H1 (cell line): Measurements from ENCODE around the gene ERFE. TPM values are rescaled to one million over a fixed set of nuclear protein-coding genes. Genes with fewer than 3 reads are reported as not detected.

ENCODE experiments used
- CTCF ChIA-PET: fragments of 300-600 bp; sonication (Branson Sonifier 250); formaldehyde crosslinking; loops from one replicate; lab custom pipeline; 2021; ENCODE audit not compliant: partially characterized antibody; lab: Charles Lee
- POLR2A ChIA-PET: fragments of 300-600 bp; sonication (Branson Sonifier 250); formaldehyde crosslinking; loops from one replicate; lab custom pipeline; 2021; ENCODE audit warnings: inconsistent platforms; ENCODE audit not compliant: partially characterized antibody; lab: Charles Lee
- DNase-seq, 2 experiments: peaks; one replicate each; pipeline versions ENCODE4 v3.0.0 to v3.0.0-alpha.2; 2010 to 2022; ENCODE audit warnings: low spot score in 2 of 2, low read depth in 1 of 2, mixed read lengths in 1 of 2
- FAIRE-seq: peaks from 2 replicates; lab custom pipeline; 2011; peaks lifted over from hg19 to GRCh38; lab: Jason Lieb, UNC
- H2AFZ ChIP-seq: 2 replicates; pipeline ENCODE4 v1.8.1; 2012; ENCODE audit warnings: low read length, inconsistent platforms
- H2AK5ac ChIP-seq: 2 replicates; pipeline ENCODE4 v1.6.1; 2013; ENCODE audit warnings: low read depth, low read length
- H2BK120ac ChIP-seq: replicated peaks from 2 replicates; pipeline ENCODE3; 2013; ENCODE audit warnings: low read depth, low read length, inconsistent platforms
- H2BK12ac ChIP-seq: 2 replicates; pipeline ENCODE4 v1.6.1; 2013; ENCODE audit warnings: low read depth, low read length
- H2BK15ac ChIP-seq: 2 replicates; pipeline ENCODE4 v1.6.1; 2013; ENCODE audit warnings: low read length
- H2BK20ac ChIP-seq: 2 replicates; pipeline ENCODE4 v1.6.1; 2013; ENCODE audit warnings: low read length
- H2BK5ac ChIP-seq: 2 replicates; pipeline ENCODE4 v1.6.1; 2013; ENCODE audit warnings: low read depth, low read length
- H3K14ac ChIP-seq: 2 replicates; pipeline ENCODE4 v1.6.1; 2013; ENCODE audit warnings: inconsistent platforms; ENCODE audit not compliant: insufficient read length
- H3K18ac ChIP-seq: 2 replicates; pipeline ENCODE4 v1.6.1; 2013; ENCODE audit warnings: low read length; ENCODE audit errors: extremely low read depth
- H3K23ac ChIP-seq: 2 replicates; pipeline ENCODE4 v1.6.1; 2013; ENCODE audit warnings: inconsistent platforms; ENCODE audit not compliant: insufficient read length
- H3K23me2 ChIP-seq: 2 replicates; pipeline ENCODE4 v1.6.1; 2013; ENCODE audit warnings: low read depth, low read length
- H3K27ac ChIP-seq: 2 replicates; pipeline ENCODE4 v1.6.1; 2011; ENCODE audit warnings: low read depth, low read length, inconsistent platforms
- H3K27me3 ChIP-seq, 4 experiments: replicated peaks in 1 of 4; 1 replicate in 1 of 4; 2 replicates in 3 of 4; pipeline versions ENCODE4 v1.6.1 to v1.8.1; 2011 to 2013; ENCODE audit warnings: low read length in 3 of 4, mild to moderate bottlenecking in 3 of 4, inconsistent platforms in 2 of 4, mixed read lengths in 2 of 4, moderate library complexity in 1 of 4; ENCODE audit not compliant: control insufficient read depth in 3 of 4, insufficient read depth in 3 of 4; ENCODE audit errors: extremely low read depth in 1 of 4
- H3K36me3 ChIP-seq, 4 experiments: 2 replicates each; pipeline versions ENCODE4 v1.6.1 to v1.8.1; 2011 to 2013; ENCODE audit warnings: mild to moderate bottlenecking in 4 of 4, low read length in 3 of 4, moderate library complexity in 2 of 4, control low read depth in 1 of 4, inconsistent platforms in 1 of 4; ENCODE audit not compliant: insufficient read depth in 4 of 4, control insufficient read depth in 2 of 4
- H3K4ac ChIP-seq: replicated peaks from 2 replicates; pipeline ENCODE3; 2013; ENCODE audit warnings: low read length, low read depth, mixed read lengths, inconsistent platforms; ENCODE audit not compliant: insufficient read length
- H3K4me1 ChIP-seq, 4 experiments: replicated peaks in 1 of 4; 1 replicate in 1 of 4; 2 replicates in 3 of 4; pipeline versions ENCODE4 v1.6.1 to v1.8.1; 2011 to 2013; ENCODE audit warnings: low read length in 3 of 4, inconsistent platforms in 2 of 4, mixed read lengths in 1 of 4; ENCODE audit not compliant: insufficient read depth in 4 of 4, control insufficient read depth in 3 of 4
- H3K4me2 ChIP-seq, 2 experiments: 2 replicates each; pipeline versions ENCODE4 v1.6.1 to v1.8.1; 2011 to 2013; ENCODE audit warnings: low read depth in 2 of 2, low read length in 2 of 2, control low read depth in 1 of 2, inconsistent platforms in 1 of 2, mild to moderate bottlenecking in 1 of 2; ENCODE audit not compliant: insufficient read depth in 1 of 2
- H3K4me3 ChIP-seq, 4 experiments: fragments of 200-600, 300-600 bp in 1 of 4; sonication (generic), shearing (Covaris generic), sonication (Bioruptor Twin) in 1 of 4; 2 replicates each; pipeline versions ENCODE4 v1.5.1 to v1.8.1; 2011 to 2016; ENCODE audit warnings: low read length in 4 of 4, low read depth in 3 of 4, control low read depth in 2 of 4, inconsistent platforms in 2 of 4, mild to moderate bottlenecking in 2 of 4, mixed read lengths in 1 of 4, moderate library complexity in 1 of 4; ENCODE audit not compliant: insufficient read depth in 2 of 4; ENCODE audit errors: extremely low read depth in 1 of 4
- H3K56ac ChIP-seq: replicated peaks from 2 replicates; pipeline ENCODE3; 2013; ENCODE audit warnings: low read depth, mild to moderate bottlenecking, mixed read lengths, low read length, inconsistent platforms; ENCODE audit not compliant: insufficient read length
- H3K79me1 ChIP-seq: 2 replicates; pipeline ENCODE4 v1.6.1; 2013; ENCODE audit warnings: low read depth, low read length, control low read depth
- H3K79me2 ChIP-seq, 2 experiments: 2 replicates each; pipeline versions ENCODE4 v1.6.1 to v1.8.1; 2012 to 2013; ENCODE audit warnings: low read length in 2 of 2, mild to moderate bottlenecking in 2 of 2, inconsistent platforms in 1 of 2; ENCODE audit not compliant: insufficient read depth in 2 of 2, control insufficient read depth in 1 of 2
- H3K9ac ChIP-seq, 4 experiments: replicated peaks in 1 of 4; 1 replicate in 1 of 4; 2 replicates in 3 of 4; pipeline versions ENCODE4 v1.6.1 to v1.8.1; 2011 to 2013; ENCODE audit warnings: low read depth in 3 of 4, low read length in 3 of 4, control low read depth in 2 of 4, mild to moderate bottlenecking in 2 of 4, moderate library complexity in 2 of 4, inconsistent platforms in 1 of 4; ENCODE audit errors: extremely low read depth in 1 of 4
- H3K9me3 ChIP-seq, 2 experiments: 2 replicates each; pipeline versions ENCODE4 v1.6.1 to v1.8.1; 2012 to 2013; ENCODE audit warnings: mild to moderate bottlenecking in 2 of 2, moderate library complexity in 2 of 2, control low read depth in 1 of 2, inconsistent platforms in 1 of 2, low read depth in 1 of 2, low read length in 1 of 2, mixed read lengths in 1 of 2; ENCODE audit not compliant: insufficient read depth in 2 of 2
- H4K20me1 ChIP-seq, 2 experiments: replicated peaks in 1 of 2; 2 replicates each; pipeline versions ENCODE3 to v1.8.1; 2011 to 2013; ENCODE audit warnings: inconsistent platforms in 2 of 2, low read length in 2 of 2, mild to moderate bottlenecking in 1 of 2; ENCODE audit not compliant: insufficient read depth in 2 of 2, control insufficient read depth in 1 of 2
- H4K5ac ChIP-seq: 2 replicates; pipeline ENCODE4 v1.6.1; 2013; ENCODE audit warnings: low read length, low read depth, mixed read lengths, inconsistent platforms; ENCODE audit not compliant: insufficient read length
- H4K8ac ChIP-seq: 2 replicates; pipeline ENCODE4 v1.8.0; 2013; ENCODE audit warnings: mild to moderate bottlenecking, moderate library complexity, low read length, inconsistent platforms; ENCODE audit not compliant: insufficient read depth; ENCODE audit errors: extremely low read depth
- H4K91ac ChIP-seq: replicated peaks from 2 replicates; pipeline ENCODE3; 2013; ENCODE audit warnings: low read length, mixed read lengths, inconsistent platforms; ENCODE audit not compliant: insufficient read length
- CREB1 ChIP-seq: IDR thresholded peaks from 2 replicates; pipeline ENCODE4 v1.6.1; 2012; ENCODE audit warnings: inconsistent platforms
- EP300 ChIP-seq, 2 experiments: IDR thresholded peaks; 1 replicate in 1 of 2; 2 replicates in 1 of 2; pipeline ENCODE4 v1.6.1; 2011 to 2012; ENCODE audit warnings: low read depth in 2 of 2, low read length in 2 of 2, mild to moderate bottlenecking in 2 of 2, borderline replicate concordance in 1 of 2, inconsistent platforms in 1 of 2, moderate library complexity in 1 of 2
- HDAC6 ChIP-seq: IDR thresholded peaks from one replicate; pipeline ENCODE4 v1.7.1; 2012; ENCODE audit warnings: low read depth, mild to moderate bottlenecking, inconsistent platforms, low read length, moderate library complexity
- RBBP5 ChIP-seq: IDR thresholded peaks from 2 replicates; pipeline ENCODE4 v1.7.1; 2012; ENCODE audit warnings: low read depth, mild to moderate bottlenecking, inconsistent platforms, low read length, moderate library complexity, borderline replicate concordance
- RXRA ChIP-seq: IDR thresholded peaks from 2 replicates; pipeline ENCODE4 v1.6.1; 2011; ENCODE audit warnings: low read depth, mild to moderate bottlenecking, low read length, moderate library complexity; ENCODE audit not compliant: insufficient read depth
- SIN3A ChIP-seq, 2 experiments: IDR thresholded peaks in 1 of 2; conservative IDR thresholded peaks in 1 of 2; 2 replicates each; pipeline ENCODE4 v1.6.1; 2011 to 2012; ENCODE audit warnings: low read length in 2 of 2, improper control_type of control experiment in 1 of 2, low read depth in 1 of 2, mild to moderate bottlenecking in 1 of 2
- YY1 ChIP-seq: IDR thresholded peaks from 2 replicates; pipeline ENCODE4 v1.6.1; 2011; ENCODE audit warnings: low read depth, mild to moderate bottlenecking, low read length
- WGBS, 2 experiments: shearing (Covaris generic) in 1 of 2; methylation state at CpG; one replicate each; pipeline versions ENCODE4 v1.1.6 to v1.1.7; 2013 to 2015; ENCODE audit warnings: low lambda C conversion rate in 2 of 2, mixed read lengths in 2 of 2, inconsistent platforms in 1 of 2, low coverage in 1 of 2, missing lambda C conversion rate in 1 of 2; ENCODE audit not compliant: insufficient replicate concordance in 2 of 2, insufficient coverage in 1 of 2, insufficient read length in 1 of 2; ENCODE audit errors: extremely low coverage in 1 of 2, missing lambda C conversion rate in 1 of 2; 5-methylcytosine and 5-hydroxymethylcytosine counted together
- polyA plus RNA-seq, 7 experiments: library from polyadenylated mRNA; depleted of rRNA in 3 of 7; stranded (reverse) in 5 of 7; unstranded in 2 of 7; fragments of >200 nt in 5 of 7; fragments of 200-250 nt in 2 of 7; gene quantifications; 1 replicate in 5 of 7; 2 replicates in 1 of 7; 4 replicates in 1 of 7; pipeline versions ENCODE4 v1.2.1 to v1.2.3, GENCODE V29; 2011 to 2013; ENCODE audit warnings: missing spikeins in 2 of 7, mixed read lengths in 2 of 7
- total RNA-seq: library from RNA; stranded (reverse); fragmentation: NEBNext Ultra II Directional; extraction: Animal tissue kit (Norgen Biotek cat#: 25700); gene quantifications from 2 replicates; pipeline ENCODE4 v1.2.1, GENCODE V29; 2021

Gene ERFE
- total and polyA plus RNA-seq, 2 of the 8 experiments (the other 6 are each of a cell fraction or from before 2014, with no cell fraction given): 2.5 to 3.6 TPM

- peak overlapping the region; percentile 60 for H2BK5ac ChIP-seq
- no peaks in the 10 kb centered on the region for H3K9me3 ChIP-seq
- peaks cover 19 to 32% (median 29%) of the 10 kb centered on the region in 4 experiments for H3K27me3 ChIP-seq
- no peak overlapping the region for H3K23ac ChIP-seq
- H3K79me1 ChIP-seq: no peaks in the 10 kb centered on the region; the same call in 1 of the 2 replicates
- no peak overlapping the region for H3K18ac ChIP-seq
- no peak overlapping the region for H3K4me2 ChIP-seq
- H3K36me3 ChIP-seq: peaks cover 2 to 11% (median 5%) of the 10 kb centered on the region in 4 experiments; a peak in 4 of 8 replicates
- H3K4me3 ChIP-seq: no peak overlapping the region
- no peak overlapping the region for H2BK12ac ChIP-seq
- ChIA-PET CTCF (no interaction called here), POLR2A (interaction anchor here (0.9 to 1.3 kb wide), 3 partner anchors 19 to 73 kb away, joined by 3 to 5 read pairs (median 3); partner anchors contain the start of genes HES6 and ILKAP)
- no peak overlapping the region for H4K5ac ChIP-seq
- H4K8ac ChIP-seq: no peak overlapping the region
- TF ChIP-seq HDAC6: no peak
- no peak for TF ChIP-seq RXRA
- TF ChIP-seq YY1: no peak
- TF ChIP-seq EP300 (IDR thresholded peaks at IDR 0.05; ENCODE audit: borderline replicate concordance in 1 of 2, low read depth in 2 of 2, low read length in 2 of 2): no peak
- TF ChIP-seq CREB1: no peak
- no peak for TF ChIP-seq RBBP5
- TF ChIP-seq SIN3A (conservative IDR thresholded peaks at IDR 0.05 in 1 of 2, IDR thresholded peaks at IDR 0.05 in 1 of 2; ENCODE audit: low read depth in 1 of 2, low read length in 2 of 2): no peak
- no peak for FAIRE-seq
- WGBS, 2 experiments: 96% methylated on average over 24 of the region's 24 CpGs; no CpG with 5 or more reads in 1 of the 2 experiments
- no peak overlapping the region for H2BK120ac ChIP-seq
- H3K9ac ChIP-seq: no peak overlapping the region
- no peak overlapping the region for H2BK20ac ChIP-seq
- H4K91ac ChIP-seq: no peak overlapping the region
- no peak overlapping the region for H3K14ac ChIP-seq
- no peak overlapping the region for H3K4ac ChIP-seq
- no peak overlapping the region for H3K56ac ChIP-seq
- H4K20me1 ChIP-seq: peaks cover 6 to 8% of the 10 kb centered on the region in 2 experiments
- H2AFZ ChIP-seq: no peak overlapping the region
- no peaks in the 10 kb centered on the region for H3K79me2 ChIP-seq
- no peak for DNase-seq
- no peak overlapping the region for H2AK5ac ChIP-seq
- H3K23me2 ChIP-seq: peaks cover 4% of the 10 kb centered on the region; the same call in 1 of the 2 replicates
- no peak overlapping the region for H2BK15ac ChIP-seq
- no peaks in the 10 kb centered on the region; a peak in 1 of 7 replicates for H3K4me1 ChIP-seq
- no peak overlapping the region for H3K27ac ChIP-seq
Observed at GRCh38 chr2:238166391-238167343, 7.9 kb downstream of the ERFE start.
